Ascending aorta (tissue), 2 donors: ENCODE measurements around the gene LCOR. TPM values are rescaled to one million over a fixed set of nuclear protein-coding genes. Genes with fewer than 3 reads are reported as not detected.
"Not testable (repeated sequence)": the region's sequence is repeated elsewhere in the genome, so short reads cannot be mapped to it uniquely, and the experiment has no call there.

Source experiments
- DNase-seq, 2 donors: peaks; one replicate each; pipeline ENCODE4 v3.0.0-alpha.2; 2019; ENCODE audit warnings: low spot score in 2 of 2
- H3K27ac ChIP-seq, 2 donors: fragments of 200-600 bp; sonication (generic); one replicate each; pipeline ENCODE4 v1.5.1; 2016 to 2017; ENCODE audit warnings: mild to moderate bottlenecking in 1 of 2
- H3K27me3 ChIP-seq: fragments of 200-600 bp; sonication (generic); one replicate; pipeline ENCODE4 v1.5.1; 2017
- H3K36me3 ChIP-seq, 2 donors: fragments of 200-600 bp; sonication (generic); one replicate each; pipeline ENCODE4 v1.5.1; 2016
- H3K4me1 ChIP-seq, 2 donors: fragments of 200-600 bp; sonication (generic); one replicate each; pipeline ENCODE4 v1.5.1; 2016 to 2017; ENCODE audit warnings: mild to moderate bottlenecking in 1 of 2
- H3K4me3 ChIP-seq, 2 donors: fragments of 200-600 bp; sonication (generic); one replicate each; pipeline ENCODE4 v1.5.1; 2016 to 2017; ENCODE audit warnings: mild to moderate bottlenecking in 1 of 2
- H3K9me3 ChIP-seq, 2 donors: fragments of 200-600 bp; sonication (generic); one replicate each; pipeline ENCODE4 v1.5.1; 2016
- intact Hi-C: fragments of 100-400 bp; cut with DNase I; formaldehyde crosslinking; loops from one replicate; pipeline ENCODE4 v1.15.1; 2023
- total RNA-seq: library from RNA; depleted of rRNA; stranded (reverse); fragments of >200 nt; gene quantifications from one replicate; pipeline ENCODE4 v1.1.0, GENCODE V29; 2016
- TF ChIP-seq, protein P1 (sequence below), 3 experiments: fragments of 200-600 bp in 2 of 3; fragments of 450-650 bp in 1 of 3; sonication (generic) in 2 of 3; IDR thresholded peaks; one replicate each; pipeline ENCODE4 v1.5.1; 2016 to 2019; ENCODE audit warnings: antibody characterized with exemption in 3 of 3, mild to moderate bottlenecking in 1 of 3, moderate library complexity in 1 of 3

Gene LCOR
- total RNA-seq, 1 donor from 2014 or later: 7.5 TPM

DNA sequence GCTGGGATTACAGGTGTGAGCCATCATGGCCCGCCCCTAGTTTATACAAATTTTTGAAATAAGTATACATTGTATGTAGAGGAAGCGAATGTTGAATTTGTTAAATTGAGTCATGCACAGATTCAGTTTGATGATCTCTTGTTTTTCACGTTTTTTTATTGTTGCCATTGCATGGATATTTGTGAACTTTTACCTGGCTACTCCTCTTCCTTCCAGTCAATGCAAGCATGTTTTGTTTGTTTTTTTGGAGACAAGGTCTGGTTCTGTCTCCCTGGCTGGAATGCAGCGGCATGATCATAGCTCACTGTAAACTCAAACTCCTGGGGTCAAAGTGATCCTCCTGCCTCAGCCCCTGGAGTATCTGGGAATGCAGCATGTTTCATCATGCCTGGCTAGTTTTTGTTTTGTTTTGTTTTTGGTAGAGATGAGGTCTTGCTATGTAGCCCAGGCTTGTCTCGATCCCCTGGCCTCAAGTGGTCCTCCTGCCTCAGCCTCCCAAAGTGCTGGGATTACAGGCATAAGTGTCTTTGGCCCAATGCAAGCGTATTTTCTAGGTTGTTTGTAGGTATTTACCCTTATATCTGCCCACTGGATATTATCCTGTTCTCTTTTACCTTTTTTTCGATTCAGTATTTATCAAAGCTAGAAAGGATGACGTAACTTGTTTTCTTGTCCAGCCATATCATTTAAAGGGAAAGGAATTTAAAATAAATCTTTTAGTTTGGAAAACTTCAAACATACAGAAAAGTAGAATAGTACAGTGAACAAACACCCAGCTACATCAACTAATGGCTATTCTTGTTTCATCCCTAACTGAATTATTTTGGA lies 11.0 kb downstream of the LCOR start:
- TF ChIP-seq, protein P1, sequence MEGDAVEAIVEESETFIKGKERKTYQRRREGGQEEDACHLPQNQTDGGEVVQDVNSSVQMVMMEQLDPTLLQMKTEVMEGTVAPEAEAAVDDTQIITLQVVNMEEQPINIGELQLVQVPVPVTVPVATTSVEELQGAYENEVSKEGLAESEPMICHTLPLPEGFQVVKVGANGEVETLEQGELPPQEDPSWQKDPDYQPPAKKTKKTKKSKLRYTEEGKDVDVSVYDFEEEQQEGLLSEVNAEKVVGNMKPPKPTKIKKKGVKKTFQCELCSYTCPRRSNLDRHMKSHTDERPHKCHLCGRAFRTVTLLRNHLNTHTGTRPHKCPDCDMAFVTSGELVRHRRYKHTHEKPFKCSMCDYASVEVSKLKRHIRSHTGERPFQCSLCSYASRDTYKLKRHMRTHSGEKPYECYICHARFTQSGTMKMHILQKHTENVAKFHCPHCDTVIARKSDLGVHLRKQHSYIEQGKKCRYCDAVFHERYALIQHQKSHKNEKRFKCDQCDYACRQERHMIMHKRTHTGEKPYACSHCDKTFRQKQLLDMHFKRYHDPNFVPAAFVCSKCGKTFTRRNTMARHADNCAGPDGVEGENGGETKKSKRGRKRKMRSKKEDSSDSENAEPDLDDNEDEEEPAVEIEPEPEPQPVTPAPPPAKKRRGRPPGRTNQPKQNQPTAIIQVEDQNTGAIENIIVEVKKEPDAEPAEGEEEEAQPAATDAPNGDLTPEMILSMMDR (IDR thresholded peaks at IDR 0.05): no peak
- Histone ChIP-seq H3K9me3 (no peaks in the 10 kb centered on the region), H3K27ac (no peak overlapping the region), H3K36me3 (no peaks in the 10 kb centered on the region), H3K27me3 (no peaks in the 10 kb centered on the region), H3K4me3 (no peak overlapping the region), H3K4me1 (peaks cover 0 to 12% of the 10 kb centered on the region in 2 donors)
- DNase-seq: no peak
- intact Hi-C loops: no loop called here

DNA sequence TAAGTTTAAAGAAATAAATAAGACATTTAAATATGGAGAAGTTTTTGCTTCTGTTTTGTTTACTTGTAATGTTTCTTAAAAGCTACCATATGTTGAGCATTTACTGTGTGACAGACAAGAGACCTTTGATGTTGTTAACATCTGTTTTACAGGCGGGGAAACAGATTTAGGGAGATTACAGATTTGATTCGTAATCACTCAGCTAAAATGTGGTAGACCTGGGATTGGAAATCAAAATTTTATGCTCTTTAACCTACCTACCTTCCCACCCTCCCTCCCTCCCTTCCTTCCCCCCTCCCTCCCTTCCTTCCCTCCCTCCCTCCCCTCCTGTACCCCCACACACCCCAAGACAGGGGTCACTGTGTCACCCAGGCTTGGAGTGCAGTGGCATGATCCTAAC lies 11.7 kb downstream of the LCOR start:
- H3K36me3 ChIP-seq: no peaks in the 10 kb centered on the region
- TF ChIP-seq, protein P1 (IDR thresholded peaks at IDR 0.05): no peak

DNA sequence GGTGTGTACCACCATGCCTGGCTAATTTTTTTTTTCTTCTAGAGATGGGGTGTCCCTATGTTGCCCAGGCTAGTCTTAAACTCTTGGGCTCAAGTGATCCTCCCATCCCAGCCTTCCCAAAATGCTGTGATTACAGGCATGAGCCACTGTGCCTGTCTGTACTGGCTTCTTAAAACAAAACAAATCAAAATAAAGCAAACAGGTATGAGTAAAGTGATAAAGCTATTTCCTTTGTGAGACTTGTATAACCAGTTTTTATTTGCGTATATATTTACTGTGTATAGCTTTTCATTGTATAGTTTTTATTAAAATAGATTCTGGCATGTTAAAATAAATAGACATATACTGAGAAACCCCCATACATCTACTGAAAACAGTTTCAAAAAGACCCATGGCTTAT lies 14.3 kb downstream of the LCOR start:
- peaks cover 0 to 16% of the 10 kb centered on the region in 2 donors for H3K4me1 ChIP-seq
- no peak overlapping the region for H3K27ac ChIP-seq
- no peak for DNase-seq
- H3K36me3 ChIP-seq: no peaks in the 10 kb centered on the region
- TF ChIP-seq, protein P1 (IDR thresholded peaks at IDR 0.05): no peak
- H3K27me3 ChIP-seq: no peaks in the 10 kb centered on the region
- no peak overlapping the region for H3K4me3 ChIP-seq
- intact Hi-C loops: no loop called here
- H3K9me3 ChIP-seq: no peaks in the 10 kb centered on the region

More for the DNA sequence above, 11.7 kb downstream of the LCOR start:
- H3K9me3 ChIP-seq: no peaks in the 10 kb centered on the region
- no peaks in the 10 kb centered on the region for H3K27me3 ChIP-seq
- no peak overlapping the region for H3K27ac ChIP-seq
- H3K4me1 ChIP-seq: peaks cover 0 to 11% of the 10 kb centered on the region in 2 donors
- H3K4me3 ChIP-seq: no peak overlapping the region
- no peak for DNase-seq
- intact Hi-C loops: no loop called here

DNA sequence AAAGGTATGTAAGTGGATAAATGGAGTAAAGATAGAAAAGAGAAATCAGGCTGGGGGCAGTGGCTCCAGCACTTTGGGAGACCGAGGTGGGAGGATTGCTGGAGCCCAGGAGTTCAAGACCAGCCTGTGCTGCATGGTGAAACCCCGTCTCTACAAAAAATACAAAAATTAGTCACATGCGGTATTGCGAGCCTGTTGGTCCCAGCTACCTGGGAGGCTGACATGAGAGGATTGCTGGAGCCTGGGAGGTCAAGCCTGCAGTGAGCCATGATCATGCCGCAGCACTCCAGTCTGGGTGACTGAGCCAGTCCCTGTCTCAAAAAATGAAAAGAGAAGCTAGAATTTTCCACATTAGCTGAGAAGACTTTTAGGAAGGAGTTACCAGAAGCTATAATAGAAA lies 14.8 kb downstream of the LCOR start:
- no peaks in the 10 kb centered on the region for H3K36me3 ChIP-seq
- peaks cover 0 to 20% of the 10 kb centered on the region in 2 donors for H3K4me1 ChIP-seq
- no peak overlapping the region for H3K27ac ChIP-seq
- H3K9me3 ChIP-seq: no peaks in the 10 kb centered on the region
- TF ChIP-seq, protein P1 (IDR thresholded peaks at IDR 0.05): no peak
- DNase-seq: no peak
- no peaks in the 10 kb centered on the region for H3K27me3 ChIP-seq
- no peak overlapping the region for H3K4me3 ChIP-seq
- intact Hi-C loops: no loop called here

DNA sequence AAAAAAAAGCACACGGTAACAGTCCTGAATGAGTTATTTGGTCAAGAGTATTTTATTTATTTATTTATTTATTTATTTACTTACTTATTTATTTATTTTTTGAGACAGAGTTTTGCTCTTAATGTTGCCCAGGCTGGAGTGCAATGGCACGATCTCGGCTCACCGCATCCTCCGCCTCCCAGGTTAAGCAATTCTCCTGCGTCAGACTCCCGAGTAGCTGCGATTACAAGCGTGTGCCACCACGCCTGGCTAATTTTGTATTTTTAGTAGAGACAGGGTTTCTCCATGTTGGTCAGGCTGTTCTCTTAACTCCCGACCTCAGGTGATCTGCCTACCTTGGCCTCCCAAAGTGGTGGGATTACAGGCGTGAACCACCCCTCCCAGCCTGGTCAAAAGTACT lies 15.3 kb downstream of the LCOR start:
- H3K9me3 ChIP-seq, H3K27me3 ChIP-seq, H3K36me3 ChIP-seq, H3K4me3 ChIP-seq, intact Hi-C loops, DNase-seq, H3K27ac ChIP-seq: not testable (repeated sequence)
- H3K4me1 ChIP-seq: peaks cover 0 to 21% of the 10 kb centered on the region in 2 donors

DNA sequence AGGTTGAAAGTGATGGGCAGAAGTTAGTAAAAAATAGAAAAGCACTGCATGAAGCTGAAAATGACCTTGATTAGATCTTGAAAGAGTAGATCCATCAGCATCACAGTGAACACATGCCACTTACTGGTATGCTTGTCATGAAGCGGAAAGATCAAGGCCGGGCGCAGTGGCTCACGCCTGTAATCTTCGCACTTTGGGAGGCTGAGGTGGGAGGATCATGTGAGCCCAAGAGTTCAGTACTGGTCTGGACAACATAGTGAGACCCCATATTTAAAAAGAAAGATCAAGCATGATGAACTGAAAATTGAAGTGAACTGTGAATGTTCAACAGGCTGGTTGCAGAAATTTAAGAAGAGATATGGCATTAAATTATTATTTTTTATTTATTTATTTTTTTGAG lies 18.0 kb downstream of the LCOR start:
- no peaks in the 10 kb centered on the region for H3K27me3 ChIP-seq
- intact Hi-C loops: no loop called here
- no peak for DNase-seq
- H3K27ac ChIP-seq: no peak overlapping the region
- H3K4me1 ChIP-seq: peaks cover 0 to 22% of the 10 kb centered on the region in 2 donors
- H3K4me3 ChIP-seq: no peak overlapping the region
- H3K9me3 ChIP-seq: no peaks in the 10 kb centered on the region
- TF ChIP-seq, protein P1 (IDR thresholded peaks at IDR 0.05): no peak
- no peaks in the 10 kb centered on the region for H3K36me3 ChIP-seq
